Ishikawa (cell line): Measurements from ENCODE around the gene ENO3.

Experiments used
- CEBPB ChIP-seq: IDR thresholded peaks from 2 replicates; pipeline ENCODE4 v1.6.1; 2012
- CREB1 ChIP-seq: IDR thresholded peaks from 2 replicates; pipeline ENCODE4 v1.6.1; 2012; ENCODE audit warnings: low read depth
- EGR1 ChIP-seq: IDR thresholded peaks from 2 replicates; pipeline ENCODE4 v1.6.1; 2012
- EP300 ChIP-seq: IDR thresholded peaks from 2 replicates; pipeline ENCODE4 v1.6.1; 2012; ENCODE audit warnings: borderline replicate concordance
- FOXM1 ChIP-seq: IDR thresholded peaks from 2 replicates; pipeline ENCODE4 v1.6.1; 2012; ENCODE audit warnings: low read depth, borderline replicate concordance
- MAX ChIP-seq: IDR thresholded peaks from 2 replicates; pipeline ENCODE4 v1.6.1; 2012
- NFIC ChIP-seq: IDR thresholded peaks from 2 replicates; pipeline ENCODE4 v1.6.1; 2012
- RAD21 ChIP-seq: IDR thresholded peaks from 2 replicates; pipeline ENCODE4 v1.6.1; 2012; ENCODE audit warnings: low read depth
- TAF1 ChIP-seq: IDR thresholded peaks from 2 replicates; pipeline ENCODE4 v1.6.1; 2012; ENCODE audit warnings: low read depth, mild to moderate bottlenecking
- TCF12 ChIP-seq: IDR thresholded peaks from 2 replicates; pipeline ENCODE4 v1.6.1; 2012; ENCODE audit warnings: low read depth
- TEAD4 ChIP-seq: IDR thresholded peaks from 2 replicates; pipeline ENCODE4 v1.6.1; 2012
- YY1 ChIP-seq: IDR thresholded peaks from 2 replicates; pipeline ENCODE4 v1.6.1; 2012; ENCODE audit warnings: low read depth
- ZBTB7A ChIP-seq: IDR thresholded peaks from 2 replicates; pipeline ENCODE4 v1.6.1; 2012; ENCODE audit warnings: low read depth
- TF ChIP-seq, protein P1 (sequence below): IDR thresholded peaks from 2 replicates; pipeline ENCODE4 v1.6.1; 2012
- TF ChIP-seq, protein P2 (sequence below): IDR thresholded peaks from 2 replicates; pipeline ENCODE4 v1.6.1; 2012; ENCODE audit warnings: low read depth, mild to moderate bottlenecking

ENO3 gene

DNA sequence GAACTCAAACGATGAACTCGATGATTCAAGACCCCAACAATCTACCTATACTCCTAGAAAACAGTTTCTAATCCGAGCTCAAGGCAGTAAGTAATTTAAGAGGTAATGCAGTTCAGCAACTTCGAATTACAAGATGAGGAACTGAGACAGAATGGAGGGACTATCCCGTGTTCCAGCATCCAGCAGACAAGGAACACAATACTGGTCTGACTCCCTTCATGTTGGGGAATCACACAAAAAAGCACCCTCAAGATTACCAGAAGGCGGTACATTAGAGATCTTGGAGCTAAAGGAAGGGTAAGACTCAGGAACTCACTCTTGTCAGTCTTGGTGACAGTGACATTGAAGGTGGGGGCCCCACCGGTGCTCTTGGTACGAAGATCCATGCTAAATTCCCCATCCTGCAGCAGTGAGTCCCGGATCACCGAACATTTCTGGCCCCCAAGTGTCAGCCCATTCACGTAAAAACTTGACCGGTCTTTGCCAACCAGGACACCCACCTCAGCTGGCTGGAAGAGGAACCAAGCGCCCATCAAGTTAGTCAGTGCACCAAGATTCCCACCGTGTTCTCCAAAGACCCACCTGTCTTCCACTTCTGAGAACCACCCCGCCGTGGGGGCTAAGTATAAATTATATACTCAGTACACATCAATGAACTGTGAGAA is 4.5 kb upstream of the ENO3 start:
- TF ChIP-seq TCF12, result no peak
- TF ChIP-seq NFIC, result no peak
- no peak for TF ChIP-seq EGR1
- TF ChIP-seq EP300, result no peak
- no peak for TF ChIP-seq TEAD4
- TF ChIP-seq, protein P1, sequence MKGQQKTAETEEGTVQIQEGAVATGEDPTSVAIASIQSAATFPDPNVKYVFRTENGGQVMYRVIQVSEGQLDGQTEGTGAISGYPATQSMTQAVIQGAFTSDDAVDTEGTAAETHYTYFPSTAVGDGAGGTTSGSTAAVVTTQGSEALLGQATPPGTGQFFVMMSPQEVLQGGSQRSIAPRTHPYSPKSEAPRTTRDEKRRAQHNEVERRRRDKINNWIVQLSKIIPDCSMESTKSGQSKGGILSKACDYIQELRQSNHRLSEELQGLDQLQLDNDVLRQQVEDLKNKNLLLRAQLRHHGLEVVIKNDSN, result no peak
- no peak for TF ChIP-seq YY1
- no peak for TF ChIP-seq CEBPB
- TF ChIP-seq CREB1, result no peak
- TF ChIP-seq FOXM1, result no peak

GRCh38 chr17:4947010-4947410 is 3.9 kb upstream of the ENO3 start:
- TF ChIP-seq, protein P2, sequence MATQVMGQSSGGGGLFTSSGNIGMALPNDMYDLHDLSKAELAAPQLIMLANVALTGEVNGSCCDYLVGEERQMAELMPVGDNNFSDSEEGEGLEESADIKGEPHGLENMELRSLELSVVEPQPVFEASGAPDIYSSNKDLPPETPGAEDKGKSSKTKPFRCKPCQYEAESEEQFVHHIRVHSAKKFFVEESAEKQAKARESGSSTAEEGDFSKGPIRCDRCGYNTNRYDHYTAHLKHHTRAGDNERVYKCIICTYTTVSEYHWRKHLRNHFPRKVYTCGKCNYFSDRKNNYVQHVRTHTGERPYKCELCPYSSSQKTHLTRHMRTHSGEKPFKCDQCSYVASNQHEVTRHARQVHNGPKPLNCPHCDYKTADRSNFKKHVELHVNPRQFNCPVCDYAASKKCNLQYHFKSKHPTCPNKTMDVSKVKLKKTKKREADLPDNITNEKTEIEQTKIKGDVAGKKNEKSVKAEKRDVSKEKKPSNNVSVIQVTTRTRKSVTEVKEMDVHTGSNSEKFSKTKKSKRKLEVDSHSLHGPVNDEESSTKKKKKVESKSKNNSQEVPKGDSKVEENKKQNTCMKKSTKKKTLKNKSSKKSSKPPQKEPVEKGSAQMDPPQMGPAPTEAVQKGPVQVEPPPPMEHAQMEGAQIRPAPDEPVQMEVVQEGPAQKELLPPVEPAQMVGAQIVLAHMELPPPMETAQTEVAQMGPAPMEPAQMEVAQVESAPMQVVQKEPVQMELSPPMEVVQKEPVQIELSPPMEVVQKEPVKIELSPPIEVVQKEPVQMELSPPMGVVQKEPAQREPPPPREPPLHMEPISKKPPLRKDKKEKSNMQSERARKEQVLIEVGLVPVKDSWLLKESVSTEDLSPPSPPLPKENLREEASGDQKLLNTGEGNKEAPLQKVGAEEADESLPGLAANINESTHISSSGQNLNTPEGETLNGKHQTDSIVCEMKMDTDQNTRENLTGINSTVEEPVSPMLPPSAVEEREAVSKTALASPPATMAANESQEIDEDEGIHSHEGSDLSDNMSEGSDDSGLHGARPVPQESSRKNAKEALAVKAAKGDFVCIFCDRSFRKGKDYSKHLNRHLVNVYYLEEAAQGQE, result no peak

DNA sequence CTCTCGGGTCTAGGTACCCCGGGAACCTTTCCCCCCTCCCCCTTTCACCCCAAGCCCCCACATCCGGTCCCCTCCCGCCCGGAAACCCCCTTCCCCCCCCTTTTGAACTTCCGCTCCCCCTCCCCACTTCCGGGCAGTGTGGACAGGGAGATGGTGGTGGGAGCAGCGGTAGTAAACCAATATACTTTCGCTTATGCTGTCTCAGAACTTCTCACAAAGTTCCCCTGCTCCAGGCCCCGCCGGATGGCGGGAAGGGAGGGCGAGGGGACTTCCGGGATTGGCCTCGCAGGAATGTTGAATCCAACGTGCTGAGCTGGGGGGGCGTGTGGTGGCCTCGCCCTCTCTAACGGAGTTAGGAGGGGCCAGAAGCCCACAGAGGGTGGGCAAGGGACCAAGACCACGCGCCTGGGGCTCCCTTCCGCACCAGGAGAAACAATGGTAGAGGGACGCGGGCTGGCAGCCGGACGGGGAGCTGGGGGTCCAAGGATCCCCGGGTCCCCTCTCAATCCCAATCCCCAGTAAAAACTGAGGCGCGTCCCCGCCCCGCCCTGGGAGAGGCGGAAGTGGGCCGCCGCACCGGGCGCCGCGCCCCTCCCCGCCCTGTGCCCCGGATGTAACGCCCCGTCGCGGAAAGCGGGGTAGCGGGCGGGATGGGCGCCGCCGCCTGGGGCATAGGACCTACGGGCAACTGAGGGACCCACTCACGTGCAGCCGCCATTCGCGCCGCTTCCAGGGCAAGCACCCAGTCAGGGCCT is 3.3 kb upstream of the ENO3 start:
- TF ChIP-seq MAX (peak; percentile 90), YY1 (no peak), NFIC (no peak), TEAD4 (peak; percentile 40; the same call in 1 of the 2 replicates), CREB1 (no peak), TCF12 (no peak)
- TF ChIP-seq, protein P2, result no peak

DNA sequence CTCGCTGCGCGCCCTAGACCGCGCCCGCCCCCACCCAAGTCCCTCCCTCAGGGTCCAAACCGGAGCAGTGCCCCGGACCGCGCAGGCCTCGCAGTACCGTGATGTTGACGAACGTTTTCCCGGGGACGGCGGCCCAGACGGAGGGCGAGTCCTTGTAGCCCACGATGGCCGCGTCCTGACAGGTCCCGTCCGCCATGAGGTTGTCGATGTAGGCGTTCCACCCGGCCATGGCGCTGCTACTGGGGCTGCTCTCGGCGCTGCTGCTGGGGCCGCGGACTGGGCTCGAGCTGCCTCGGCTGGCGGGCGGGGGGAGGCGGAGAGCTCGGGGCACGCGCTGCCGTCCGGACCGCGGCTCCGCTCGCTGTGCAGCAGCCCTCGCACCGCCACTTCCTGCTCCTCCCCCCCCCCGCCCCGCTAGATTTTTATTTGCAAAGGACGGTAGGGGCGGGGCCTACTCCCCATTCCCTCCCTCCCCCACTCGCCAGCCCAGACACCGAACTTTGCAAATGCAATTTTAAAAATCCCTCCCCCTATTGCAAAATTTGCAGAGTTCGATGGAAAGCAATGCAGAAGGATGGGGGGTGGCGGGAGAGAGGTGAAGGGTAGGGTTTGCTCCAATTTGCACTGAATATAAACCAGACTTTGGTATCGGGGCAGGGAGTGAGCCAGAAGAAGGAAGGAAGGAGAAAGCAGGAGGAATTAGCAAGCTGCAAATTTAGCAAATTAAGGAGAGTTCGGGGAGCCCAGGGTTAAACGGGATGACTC is 2.6 kb upstream of the ENO3 start, which contains the start of gene PFN1:
Gene PFN1 (minus strand): TSS at position 365 of the 765 bp plus-strand sequence. CDS start 136 bp downstream, at position 229.
- TF ChIP-seq RAD21 (no peak), CEBPB (peak; percentile 97), CREB1 (no peak), YY1 (peak; percentile 65), MAX (peak; percentile 66), NFIC (peak; percentile 5; the same call in 1 of the 2 replicates), ZBTB7A (no peak), EP300 (0 out of 2 replicates have a peak, but pooled peaks have one; percentile 19), TAF1 (peak; percentile 79), TCF12 (peak; percentile 47)
- TF ChIP-seq, protein P2, result no peak
- TF ChIP-seq, protein P1, result no peak
